Measurements from ENCODE around the gene KLHL29. TPM values are rescaled to one million over a fixed set of nuclear protein-coding genes. Genes with fewer than 3 reads are reported as not detected.

KLHL29 gene
- total and polyA plus RNA-seq, 10 of the 15 experiments (the other 5 are each of a cell fraction or from before 2014, with no cell fraction given) = 1.4 to 19.5 (median 6.1) TPM

- FAIRE-seq = no peak
- no peak for ATAC-seq
- in situ Hi-C loops (cut with MboI) (no loop called here), intact Hi-C loops (cut with micrococcal nuclease; ENCODE audit: unreplicated experiment) (no loop called here)
- Histone ChIP-seq H3K79me2 (ENCODE audit: control insufficient read depth, insufficient read depth, low read length) (no peaks in the 10 kb centered on the region), H4K20me1 (ENCODE audit: control insufficient read depth, insufficient read depth) (peaks cover 4% of the 10 kb centered on the region; the same call in 1 of the 2 replicates), H2AFZ (ENCODE audit: control insufficient read depth, low read depth, low read length) (no peak overlapping the region), H3K4me3 (no peak overlapping the region), H3K27ac (ENCODE audit: control insufficient read depth, insufficient read depth) (peak overlapping the region; percentile 38; the same call in 1 of the 2 replicates), H3K9ac (ENCODE audit: control insufficient read depth, insufficient read depth, low read length) (no peak overlapping the region), H3K9me3 (replicated peaks; ENCODE audit: control insufficient read depth, insufficient read depth, low read length) (no peaks in the 10 kb centered on the region), H3K4me2 (ENCODE audit: control insufficient read depth, insufficient read depth) (peak overlapping the region; percentile 77), H3K27me3 (replicated peaks in 1 of 2; ENCODE audit: control insufficient read depth in 2 of 2, insufficient read depth in 2 of 2, low read length in 1 of 2) (no peaks in the 10 kb centered on the region), H3K36me3 (ENCODE audit: control insufficient read depth in 2 of 2, insufficient read depth in 2 of 2, low read length in 1 of 2) (no peaks in the 10 kb centered on the region; a peak in 1 of 4 replicates), H3K4me1 (ENCODE audit: control insufficient read depth, insufficient read depth, low read length) (peaks cover 47% of the 10 kb centered on the region)
- BruUV-seq (replicated peaks) = no TSS peak
- POLR2A ChIA-PET = interaction anchor here (1.3 kb wide), 1 partner anchor 10 kb away, joined by 3 read pairs; no protein-coding TSS in a partner anchor
- 0 out of 2 replicates have a peak, but pooled peaks have one; percentile 31 for TF ChIP-seq SMARCA5 (IDR thresholded peaks at IDR 0.05)
- TF ChIP-seq KDM1A (IDR thresholded peaks at IDR 0.05; ENCODE audit: borderline replicate concordance) = no peak
- RAD21 ChIA-PET (ENCODE audit: unreplicated experiment) = interaction anchor here (1.2 kb wide), 1 partner anchor 44 kb away, joined by 4 read pairs; no protein-coding TSS in a partner anchor
- 44% methylated on average over 2 of the region's 2 CpGs for WGBS (ENCODE audit: insufficient coverage, insufficient replicate concordance, low lambda C conversion rate, missing lambda C conversion rate)
- CTCF ChIA-PET = interaction anchor here (0.9 to 1.5 kb wide), 4 partner anchors 18 to 312 kb away, joined by 3 to 4 read pairs (median 3); no protein-coding TSS in a partner anchor
- DNase-seq (ENCODE audit: low read depth, low spot score) = no peak
- SMC1A ChIA-PET (ENCODE audit: uncharacterized antibody, unreplicated experiment) = interaction anchor here (1.0 to 3.4 kb wide), 7 partner anchors 9 to 55 kb away, joined by 3 to 15 read pairs (median 7); no protein-coding TSS in a partner anchor
These were observed 63.9 kb downstream of the KLHL29 start for GRCh38 chr2:23448906-23449305.

DNA sequence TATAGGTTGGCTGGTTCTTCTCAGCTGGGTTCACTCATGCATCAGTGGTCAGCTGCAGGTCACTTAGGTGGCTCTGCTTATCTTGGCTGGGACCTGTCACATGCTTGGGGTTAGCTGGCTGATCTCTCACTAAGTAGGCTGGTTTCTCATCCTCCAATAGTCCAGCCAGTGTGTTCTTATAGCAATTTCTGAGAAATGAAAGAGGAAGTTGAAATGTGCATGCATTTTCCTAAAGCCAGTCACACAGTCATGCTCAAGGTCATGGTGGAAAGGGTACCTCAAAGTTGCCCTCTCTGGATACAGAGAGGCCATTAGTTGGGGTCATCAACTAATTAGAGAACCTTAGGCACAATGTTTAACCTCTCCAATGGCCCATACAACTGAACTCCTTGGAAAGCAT is 64.4 kb downstream of the KLHL29 start:
- H2AFZ ChIP-seq (ENCODE audit: control insufficient read depth, low read depth, low read length) = no peak overlapping the region
- intact Hi-C loops (cut with micrococcal nuclease; ENCODE audit: unreplicated experiment) = no loop called here
- CTCF ChIA-PET = interaction anchor here (0.6 to 2.4 kb wide), 7 partner anchors 18 to 683 kb away, joined by 3 to 13 read pairs (median 3); no protein-coding TSS in a partner anchor
- no peaks in the 10 kb centered on the region for H3K27me3 ChIP-seq (replicated peaks in 1 of 2; ENCODE audit: control insufficient read depth in 2 of 2, insufficient read depth in 2 of 2, low read length in 1 of 2)
- in situ Hi-C loops (cut with MboI) = no loop called here
- H3K4me2 ChIP-seq (ENCODE audit: control insufficient read depth, insufficient read depth) = peak overlapping the region; percentile 77
- H3K9me3 ChIP-seq (replicated peaks; ENCODE audit: control insufficient read depth, insufficient read depth, low read length) = no peaks in the 10 kb centered on the region
- ATAC-seq = peak; percentile 81
- peaks cover 49% of the 10 kb centered on the region for H3K4me1 ChIP-seq (ENCODE audit: control insufficient read depth, insufficient read depth, low read length)
- SMC1A ChIA-PET (ENCODE audit: uncharacterized antibody, unreplicated experiment) = interaction anchor here (0.9 to 3.4 kb wide), 10 partner anchors 9 to 119 kb away, joined by 3 to 15 read pairs (median 5); no protein-coding TSS in a partner anchor
- RAD21 ChIA-PET (ENCODE audit: unreplicated experiment) = interaction anchor here (1.2 kb wide), 1 partner anchor 45 kb away, joined by 4 read pairs; no protein-coding TSS in a partner anchor
- DNase-seq (ENCODE audit: low read depth, low spot score) = peak; percentile 72
- BruUV-seq (replicated peaks) = no TSS peak
- no peak overlapping the region for H3K4me3 ChIP-seq
- H3K9ac ChIP-seq (ENCODE audit: control insufficient read depth, insufficient read depth, low read length) = no peak overlapping the region
- POLR2A ChIA-PET = interaction anchor here (1.2 to 1.8 kb wide), 3 partner anchors 10 to 48 kb away, joined by 3 to 4 read pairs (median 3); no protein-coding TSS in a partner anchor
- H3K79me2 ChIP-seq (ENCODE audit: control insufficient read depth, insufficient read depth, low read length) = no peaks in the 10 kb centered on the region
- FAIRE-seq = peak; percentile 90
- peaks cover 4% of the 10 kb centered on the region; the same call in 1 of the 2 replicates for H4K20me1 ChIP-seq (ENCODE audit: control insufficient read depth, insufficient read depth)
- H3K36me3 ChIP-seq (ENCODE audit: control insufficient read depth in 2 of 2, insufficient read depth in 2 of 2, low read length in 1 of 2) = no peaks in the 10 kb centered on the region; a peak in 1 of 4 replicates
- peak overlapping the region; percentile 38; the same call in 1 of the 2 replicates for H3K27ac ChIP-seq (ENCODE audit: control insufficient read depth, insufficient read depth)
- TF ChIP-seq TCF7 (IDR thresholded peaks at IDR 0.05; ENCODE audit: borderline replicate concordance) = no peak
- TF ChIP-seq ZNF274 (IDR thresholded peaks at IDR 0.05; ENCODE audit: insufficient read depth, insufficient read length) = no peak
- TF ChIP-seq ETV6 (conservative IDR thresholded peaks at IDR 0.05 in 1 of 2, IDR thresholded peaks at IDR 0.05 in 1 of 2; ENCODE audit: borderline replicate concordance in 1 of 2, low read depth in 1 of 2) = peak in 1 of 2 experiments; percentile 14; a peak in 1 of 4 replicates
- peak; percentile 34; the same call in 1 of the 2 replicates for TF ChIP-seq PAX5 (IDR thresholded peaks at IDR 0.05; ENCODE audit: borderline replicate concordance, low read depth, low read length)
- TF ChIP-seq CBX5 (IDR thresholded peaks at IDR 0.05; ENCODE audit: low read depth) = no peak
- no peak for TF ChIP-seq E4F1 (IDR thresholded peaks at IDR 0.05; ENCODE audit: borderline replicate concordance, partially characterized antibody)
- TF ChIP-seq, protein P1, sequence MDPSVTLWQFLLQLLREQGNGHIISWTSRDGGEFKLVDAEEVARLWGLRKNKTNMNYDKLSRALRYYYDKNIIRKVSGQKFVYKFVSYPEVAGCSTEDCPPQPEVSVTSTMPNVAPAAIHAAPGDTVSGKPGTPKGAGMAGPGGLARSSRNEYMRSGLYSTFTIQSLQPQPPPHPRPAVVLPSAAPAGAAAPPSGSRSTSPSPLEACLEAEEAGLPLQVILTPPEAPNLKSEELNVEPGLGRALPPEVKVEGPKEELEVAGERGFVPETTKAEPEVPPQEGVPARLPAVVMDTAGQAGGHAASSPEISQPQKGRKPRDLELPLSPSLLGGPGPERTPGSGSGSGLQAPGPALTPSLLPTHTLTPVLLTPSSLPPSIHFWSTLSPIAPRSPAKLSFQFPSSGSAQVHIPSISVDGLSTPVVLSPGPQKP (IDR thresholded peaks at IDR 0.05; ENCODE audit: low read depth, low read length) = no peak
- TF ChIP-seq, protein P2, sequence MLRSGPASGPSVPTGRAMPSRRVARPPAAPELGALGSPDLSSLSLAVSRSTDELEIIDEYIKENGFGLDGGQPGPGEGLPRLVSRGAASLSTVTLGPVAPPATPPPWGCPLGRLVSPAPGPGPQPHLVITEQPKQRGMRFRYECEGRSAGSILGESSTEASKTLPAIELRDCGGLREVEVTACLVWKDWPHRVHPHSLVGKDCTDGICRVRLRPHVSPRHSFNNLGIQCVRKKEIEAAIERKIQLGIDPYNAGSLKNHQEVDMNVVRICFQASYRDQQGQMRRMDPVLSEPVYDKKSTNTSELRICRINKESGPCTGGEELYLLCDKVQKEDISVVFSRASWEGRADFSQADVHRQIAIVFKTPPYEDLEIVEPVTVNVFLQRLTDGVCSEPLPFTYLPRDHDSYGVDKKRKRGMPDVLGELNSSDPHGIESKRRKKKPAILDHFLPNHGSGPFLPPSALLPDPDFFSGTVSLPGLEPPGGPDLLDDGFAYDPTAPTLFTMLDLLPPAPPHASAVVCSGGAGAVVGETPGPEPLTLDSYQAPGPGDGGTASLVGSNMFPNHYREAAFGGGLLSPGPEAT (IDR thresholded peaks at IDR 0.05; ENCODE audit: low read depth) = no peak; the same call in 1 of the 2 replicates
- TF ChIP-seq MTA3 (IDR thresholded peaks at IDR 0.05; ENCODE audit: borderline replicate concordance, low read length) = no peak
